ENCODE measurements around the gene PROX1.

DNA sequence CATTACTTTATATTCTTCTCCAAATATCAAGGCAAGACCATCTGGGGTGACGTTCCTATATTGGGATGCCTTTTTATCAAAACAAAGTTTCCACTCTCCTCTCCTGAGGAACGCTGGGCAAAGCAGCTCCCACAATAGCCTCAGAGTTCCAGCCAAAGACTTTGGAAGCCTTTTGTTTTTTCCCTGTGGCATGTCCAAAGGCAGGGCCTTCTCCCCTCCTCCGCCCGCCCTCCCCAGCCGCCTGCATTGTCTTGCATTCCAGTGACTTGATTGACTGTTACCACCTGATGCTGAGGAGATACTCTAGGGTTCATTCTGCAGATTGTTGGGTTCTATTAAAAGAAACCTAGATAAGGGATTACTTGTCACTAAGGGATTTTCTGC lies 43.5 kb downstream of the PROX1 start:
- TF ChIP-seq, protein P1, sequence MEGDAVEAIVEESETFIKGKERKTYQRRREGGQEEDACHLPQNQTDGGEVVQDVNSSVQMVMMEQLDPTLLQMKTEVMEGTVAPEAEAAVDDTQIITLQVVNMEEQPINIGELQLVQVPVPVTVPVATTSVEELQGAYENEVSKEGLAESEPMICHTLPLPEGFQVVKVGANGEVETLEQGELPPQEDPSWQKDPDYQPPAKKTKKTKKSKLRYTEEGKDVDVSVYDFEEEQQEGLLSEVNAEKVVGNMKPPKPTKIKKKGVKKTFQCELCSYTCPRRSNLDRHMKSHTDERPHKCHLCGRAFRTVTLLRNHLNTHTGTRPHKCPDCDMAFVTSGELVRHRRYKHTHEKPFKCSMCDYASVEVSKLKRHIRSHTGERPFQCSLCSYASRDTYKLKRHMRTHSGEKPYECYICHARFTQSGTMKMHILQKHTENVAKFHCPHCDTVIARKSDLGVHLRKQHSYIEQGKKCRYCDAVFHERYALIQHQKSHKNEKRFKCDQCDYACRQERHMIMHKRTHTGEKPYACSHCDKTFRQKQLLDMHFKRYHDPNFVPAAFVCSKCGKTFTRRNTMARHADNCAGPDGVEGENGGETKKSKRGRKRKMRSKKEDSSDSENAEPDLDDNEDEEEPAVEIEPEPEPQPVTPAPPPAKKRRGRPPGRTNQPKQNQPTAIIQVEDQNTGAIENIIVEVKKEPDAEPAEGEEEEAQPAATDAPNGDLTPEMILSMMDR (IDR thresholded peaks at IDR 0.05): no peak
- no peak for TF ChIP-seq TCF7 (CRISPR knock-in tag; IDR thresholded peaks at IDR 0.05; ENCODE audit: low read depth)
- no peak for TF ChIP-seq ZNF138 (CRISPR knock-in tag; conservative IDR thresholded peaks at IDR 0.05)
- no peak for TF ChIP-seq ZNF317 (CRISPR knock-in tag; IDR thresholded peaks at IDR 0.05; ENCODE audit: borderline replicate concordance, low read depth)
- TF ChIP-seq, protein P2, sequence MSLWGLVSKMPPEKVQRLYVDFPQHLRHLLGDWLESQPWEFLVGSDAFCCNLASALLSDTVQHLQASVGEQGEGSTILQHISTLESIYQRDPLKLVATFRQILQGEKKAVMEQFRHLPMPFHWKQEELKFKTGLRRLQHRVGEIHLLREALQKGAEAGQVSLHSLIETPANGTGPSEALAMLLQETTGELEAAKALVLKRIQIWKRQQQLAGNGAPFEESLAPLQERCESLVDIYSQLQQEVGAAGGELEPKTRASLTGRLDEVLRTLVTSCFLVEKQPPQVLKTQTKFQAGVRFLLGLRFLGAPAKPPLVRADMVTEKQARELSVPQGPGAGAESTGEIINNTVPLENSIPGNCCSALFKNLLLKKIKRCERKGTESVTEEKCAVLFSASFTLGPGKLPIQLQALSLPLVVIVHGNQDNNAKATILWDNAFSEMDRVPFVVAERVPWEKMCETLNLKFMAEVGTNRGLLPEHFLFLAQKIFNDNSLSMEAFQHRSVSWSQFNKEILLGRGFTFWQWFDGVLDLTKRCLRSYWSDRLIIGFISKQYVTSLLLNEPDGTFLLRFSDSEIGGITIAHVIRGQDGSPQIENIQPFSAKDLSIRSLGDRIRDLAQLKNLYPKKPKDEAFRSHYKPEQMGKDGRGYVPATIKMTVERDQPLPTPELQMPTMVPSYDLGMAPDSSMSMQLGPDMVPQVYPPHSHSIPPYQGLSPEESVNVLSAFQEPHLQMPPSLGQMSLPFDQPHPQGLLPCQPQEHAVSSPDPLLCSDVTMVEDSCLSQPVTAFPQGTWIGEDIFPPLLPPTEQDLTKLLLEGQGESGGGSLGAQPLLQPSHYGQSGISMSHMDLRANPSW (CRISPR knock-in tag; conservative IDR thresholded peaks at IDR 0.05; ENCODE audit: low read depth): no peak
- TF ChIP-seq JAZF1 (CRISPR knock-in tag; IDR thresholded peaks at IDR 0.05): no peak
- no peak for TF ChIP-seq CREB1 (CRISPR knock-in tag; IDR thresholded peaks at IDR 0.05)
- TF ChIP-seq, protein P3, sequence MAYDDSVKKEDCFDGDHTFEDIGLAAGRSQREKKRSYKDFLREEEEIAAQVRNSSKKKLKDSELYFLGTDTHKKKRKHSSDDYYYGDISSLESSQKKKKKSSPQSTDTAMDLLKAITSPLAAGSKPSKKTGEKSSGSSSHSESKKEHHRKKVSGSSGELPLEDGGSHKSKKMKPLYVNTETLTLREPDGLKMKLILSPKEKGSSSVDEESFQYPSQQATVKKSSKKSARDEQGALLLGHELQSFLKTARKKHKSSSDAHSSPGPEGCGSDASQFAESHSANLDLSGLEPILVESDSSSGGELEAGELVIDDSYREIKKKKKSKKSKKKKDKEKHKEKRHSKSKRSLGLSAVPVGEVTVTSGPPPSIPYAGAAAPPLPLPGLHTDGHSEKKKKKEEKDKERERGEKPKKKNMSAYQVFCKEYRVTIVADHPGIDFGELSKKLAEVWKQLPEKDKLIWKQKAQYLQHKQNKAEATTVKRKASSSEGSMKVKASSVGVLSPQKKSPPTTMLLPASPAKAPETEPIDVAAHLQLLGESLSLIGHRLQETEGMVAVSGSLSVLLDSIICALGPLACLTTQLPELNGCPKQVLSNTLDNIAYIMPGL (CRISPR knock-in tag; IDR thresholded peaks at IDR 0.05): no peak
- TF ChIP-seq ZNF396 (CRISPR knock-in tag; IDR thresholded peaks at IDR 0.05; ENCODE audit: borderline replicate concordance): no peak
- no peak for TF ChIP-seq CBFB (CRISPR knock-in tag; IDR thresholded peaks at IDR 0.05; ENCODE audit: low read depth)
- no peak for TF ChIP-seq FOXP1 (CRISPR knock-in tag; IDR thresholded peaks at IDR 0.05; ENCODE audit: borderline replicate concordance)
- TF ChIP-seq, protein P4, sequence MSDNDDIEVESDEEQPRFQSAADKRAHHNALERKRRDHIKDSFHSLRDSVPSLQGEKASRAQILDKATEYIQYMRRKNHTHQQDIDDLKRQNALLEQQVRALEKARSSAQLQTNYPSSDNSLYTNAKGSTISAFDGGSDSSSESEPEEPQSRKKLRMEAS (CRISPR knock-in tag; IDR thresholded peaks at IDR 0.05): no peak
- no peak for TF ChIP-seq NR1H2 (CRISPR knock-in tag; IDR thresholded peaks at IDR 0.05)

Data from WTC11 (cell line).